Body of pancreas (tissue), 4 donors: ENCODE data around the gene LTBP1.

Experiments used
- CTCF ChIP-seq, 7 experiments: fragments of 450-650 bp in 4 of 7; fragments of 200-600 bp in 3 of 7; sonication (generic) in 3 of 7; IDR thresholded peaks; one replicate each; pipeline ENCODE4 v1.5.1; 2016 to 2019; ENCODE audit warnings: antibody characterized with exemption in 7 of 7
- POLR2A ChIP-seq, 3 donors: fragments of 450-650 bp; IDR thresholded peaks; one replicate each; pipeline ENCODE4 v1.6.1; 2016; ENCODE audit warnings: antibody characterized with exemption in 3 of 3, mild to moderate bottlenecking in 2 of 3

DNA sequence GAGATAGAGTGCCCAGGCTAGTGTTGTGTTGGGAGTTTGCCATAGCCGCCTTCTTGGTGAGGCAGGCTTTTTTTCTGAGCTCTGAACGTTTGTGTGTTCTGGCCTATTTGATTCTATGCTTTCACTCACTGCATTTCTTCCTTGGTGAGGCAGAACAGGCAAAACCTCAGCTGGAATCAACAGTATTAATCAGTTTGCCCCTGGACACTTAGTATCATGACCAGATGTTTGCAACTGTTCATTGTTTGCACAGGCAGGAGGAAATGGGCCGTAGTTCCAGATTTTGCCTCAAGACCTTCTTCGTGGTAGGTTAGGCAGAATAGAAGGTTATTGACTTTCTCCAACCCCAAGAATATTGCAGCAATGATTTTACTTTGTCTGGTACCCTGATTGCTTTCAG lies 311.6 kb downstream of the LTBP1 start:
- TF ChIP-seq POLR2A (IDR thresholded peaks at IDR 0.05), result no peak
- no peak for TF ChIP-seq CTCF (IDR thresholded peaks at IDR 0.05)
